H1 (cell line): ENCODE results near the gene SHROOM3. TPM values are rescaled to one million over a fixed set of nuclear protein-coding genes. Genes with fewer than 3 reads are reported as not detected.

ENCODE experiments used
- CTCF ChIA-PET: fragments of 300-600 bp; sonication (Branson Sonifier 250); formaldehyde crosslinking; loops from one replicate; lab custom pipeline; 2021; ENCODE audit not compliant: partially characterized antibody; lab: Charles Lee
- POLR2A ChIA-PET: fragments of 300-600 bp; sonication (Branson Sonifier 250); formaldehyde crosslinking; loops from one replicate; lab custom pipeline; 2021; ENCODE audit warnings: inconsistent platforms; ENCODE audit not compliant: partially characterized antibody; lab: Charles Lee
- DNase-seq, 2 experiments: peaks; one replicate each; pipeline versions ENCODE4 v3.0.0 to v3.0.0-alpha.2; 2010 to 2022; ENCODE audit warnings: low spot score in 2 of 2, low read depth in 1 of 2, mixed read lengths in 1 of 2
- FAIRE-seq: peaks from 2 replicates; lab custom pipeline; 2011; peaks lifted over from hg19 to GRCh38; lab: Jason Lieb, UNC
- H2AFZ ChIP-seq: 2 replicates; pipeline ENCODE4 v1.8.1; 2012; ENCODE audit warnings: low read length, inconsistent platforms
- H2AK5ac ChIP-seq: 2 replicates; pipeline ENCODE4 v1.6.1; 2013; ENCODE audit warnings: low read depth, low read length
- H2BK120ac ChIP-seq: replicated peaks from 2 replicates; pipeline ENCODE3; 2013; ENCODE audit warnings: low read depth, low read length, inconsistent platforms
- H2BK12ac ChIP-seq: 2 replicates; pipeline ENCODE4 v1.6.1; 2013; ENCODE audit warnings: low read depth, low read length
- H2BK15ac ChIP-seq: 2 replicates; pipeline ENCODE4 v1.6.1; 2013; ENCODE audit warnings: low read length
- H2BK20ac ChIP-seq: 2 replicates; pipeline ENCODE4 v1.6.1; 2013; ENCODE audit warnings: low read length
- H2BK5ac ChIP-seq: 2 replicates; pipeline ENCODE4 v1.6.1; 2013; ENCODE audit warnings: low read depth, low read length
- H3K14ac ChIP-seq: 2 replicates; pipeline ENCODE4 v1.6.1; 2013; ENCODE audit warnings: inconsistent platforms; ENCODE audit not compliant: insufficient read length
- H3K18ac ChIP-seq: 2 replicates; pipeline ENCODE4 v1.6.1; 2013; ENCODE audit warnings: low read length; ENCODE audit errors: extremely low read depth
- H3K23ac ChIP-seq: 2 replicates; pipeline ENCODE4 v1.6.1; 2013; ENCODE audit warnings: inconsistent platforms; ENCODE audit not compliant: insufficient read length
- H3K23me2 ChIP-seq: 2 replicates; pipeline ENCODE4 v1.6.1; 2013; ENCODE audit warnings: low read depth, low read length
- H3K27ac ChIP-seq: 2 replicates; pipeline ENCODE4 v1.6.1; 2011; ENCODE audit warnings: low read depth, low read length, inconsistent platforms
- H3K27me3 ChIP-seq, 4 experiments: replicated peaks in 1 of 4; 1 replicate in 1 of 4; 2 replicates in 3 of 4; pipeline versions ENCODE4 v1.6.1 to v1.8.1; 2011 to 2013; ENCODE audit warnings: low read length in 3 of 4, mild to moderate bottlenecking in 3 of 4, inconsistent platforms in 2 of 4, mixed read lengths in 2 of 4, moderate library complexity in 1 of 4; ENCODE audit not compliant: control insufficient read depth in 3 of 4, insufficient read depth in 3 of 4; ENCODE audit errors: extremely low read depth in 1 of 4
- H3K36me3 ChIP-seq, 4 experiments: 2 replicates each; pipeline versions ENCODE4 v1.6.1 to v1.8.1; 2011 to 2013; ENCODE audit warnings: mild to moderate bottlenecking in 4 of 4, low read length in 3 of 4, moderate library complexity in 2 of 4, control low read depth in 1 of 4, inconsistent platforms in 1 of 4; ENCODE audit not compliant: insufficient read depth in 4 of 4, control insufficient read depth in 2 of 4
- H3K4ac ChIP-seq: replicated peaks from 2 replicates; pipeline ENCODE3; 2013; ENCODE audit warnings: low read length, low read depth, mixed read lengths, inconsistent platforms; ENCODE audit not compliant: insufficient read length
- H3K4me1 ChIP-seq, 4 experiments: replicated peaks in 1 of 4; 1 replicate in 1 of 4; 2 replicates in 3 of 4; pipeline versions ENCODE4 v1.6.1 to v1.8.1; 2011 to 2013; ENCODE audit warnings: low read length in 3 of 4, inconsistent platforms in 2 of 4, mixed read lengths in 1 of 4; ENCODE audit not compliant: insufficient read depth in 4 of 4, control insufficient read depth in 3 of 4
- H3K4me2 ChIP-seq, 2 experiments: 2 replicates each; pipeline versions ENCODE4 v1.6.1 to v1.8.1; 2011 to 2013; ENCODE audit warnings: low read depth in 2 of 2, low read length in 2 of 2, control low read depth in 1 of 2, inconsistent platforms in 1 of 2, mild to moderate bottlenecking in 1 of 2; ENCODE audit not compliant: insufficient read depth in 1 of 2
- H3K4me3 ChIP-seq, 4 experiments: fragments of 200-600, 300-600 bp in 1 of 4; sonication (generic), shearing (Covaris generic), sonication (Bioruptor Twin) in 1 of 4; 2 replicates each; pipeline versions ENCODE4 v1.5.1 to v1.8.1; 2011 to 2016; ENCODE audit warnings: low read length in 4 of 4, low read depth in 3 of 4, control low read depth in 2 of 4, inconsistent platforms in 2 of 4, mild to moderate bottlenecking in 2 of 4, mixed read lengths in 1 of 4, moderate library complexity in 1 of 4; ENCODE audit not compliant: insufficient read depth in 2 of 4; ENCODE audit errors: extremely low read depth in 1 of 4
- H3K56ac ChIP-seq: replicated peaks from 2 replicates; pipeline ENCODE3; 2013; ENCODE audit warnings: low read depth, mild to moderate bottlenecking, mixed read lengths, low read length, inconsistent platforms; ENCODE audit not compliant: insufficient read length
- H3K79me1 ChIP-seq: 2 replicates; pipeline ENCODE4 v1.6.1; 2013; ENCODE audit warnings: low read depth, low read length, control low read depth
- H3K79me2 ChIP-seq, 2 experiments: 2 replicates each; pipeline versions ENCODE4 v1.6.1 to v1.8.1; 2012 to 2013; ENCODE audit warnings: low read length in 2 of 2, mild to moderate bottlenecking in 2 of 2, inconsistent platforms in 1 of 2; ENCODE audit not compliant: insufficient read depth in 2 of 2, control insufficient read depth in 1 of 2
- H3K9ac ChIP-seq, 4 experiments: replicated peaks in 1 of 4; 1 replicate in 1 of 4; 2 replicates in 3 of 4; pipeline versions ENCODE4 v1.6.1 to v1.8.1; 2011 to 2013; ENCODE audit warnings: low read depth in 3 of 4, low read length in 3 of 4, control low read depth in 2 of 4, mild to moderate bottlenecking in 2 of 4, moderate library complexity in 2 of 4, inconsistent platforms in 1 of 4; ENCODE audit errors: extremely low read depth in 1 of 4
- H3K9me3 ChIP-seq, 2 experiments: 2 replicates each; pipeline versions ENCODE4 v1.6.1 to v1.8.1; 2012 to 2013; ENCODE audit warnings: mild to moderate bottlenecking in 2 of 2, moderate library complexity in 2 of 2, control low read depth in 1 of 2, inconsistent platforms in 1 of 2, low read depth in 1 of 2, low read length in 1 of 2, mixed read lengths in 1 of 2; ENCODE audit not compliant: insufficient read depth in 2 of 2
- H4K20me1 ChIP-seq, 2 experiments: replicated peaks in 1 of 2; 2 replicates each; pipeline versions ENCODE3 to v1.8.1; 2011 to 2013; ENCODE audit warnings: inconsistent platforms in 2 of 2, low read length in 2 of 2, mild to moderate bottlenecking in 1 of 2; ENCODE audit not compliant: insufficient read depth in 2 of 2, control insufficient read depth in 1 of 2
- H4K5ac ChIP-seq: 2 replicates; pipeline ENCODE4 v1.6.1; 2013; ENCODE audit warnings: low read length, low read depth, mixed read lengths, inconsistent platforms; ENCODE audit not compliant: insufficient read length
- H4K8ac ChIP-seq: 2 replicates; pipeline ENCODE4 v1.8.0; 2013; ENCODE audit warnings: mild to moderate bottlenecking, moderate library complexity, low read length, inconsistent platforms; ENCODE audit not compliant: insufficient read depth; ENCODE audit errors: extremely low read depth
- H4K91ac ChIP-seq: replicated peaks from 2 replicates; pipeline ENCODE3; 2013; ENCODE audit warnings: low read length, mixed read lengths, inconsistent platforms; ENCODE audit not compliant: insufficient read length
- BRCA1 ChIP-seq: IDR thresholded peaks from 2 replicates; pipeline ENCODE4 v1.6.1; 2012; ENCODE audit warnings: low read depth, low read length, improper control_type of control experiment
- CREB1 ChIP-seq: IDR thresholded peaks from 2 replicates; pipeline ENCODE4 v1.6.1; 2012; ENCODE audit warnings: inconsistent platforms
- WGBS, 2 experiments: shearing (Covaris generic) in 1 of 2; methylation state at CpG; one replicate each; pipeline versions ENCODE4 v1.1.6 to v1.1.7; 2013 to 2015; ENCODE audit warnings: low lambda C conversion rate in 2 of 2, mixed read lengths in 2 of 2, inconsistent platforms in 1 of 2, low coverage in 1 of 2, missing lambda C conversion rate in 1 of 2; ENCODE audit not compliant: insufficient replicate concordance in 2 of 2, insufficient coverage in 1 of 2, insufficient read length in 1 of 2; ENCODE audit errors: extremely low coverage in 1 of 2, missing lambda C conversion rate in 1 of 2; 5-methylcytosine and 5-hydroxymethylcytosine counted together
- polyA plus RNA-seq, 7 experiments: library from polyadenylated mRNA; depleted of rRNA in 3 of 7; stranded (reverse) in 5 of 7; unstranded in 2 of 7; fragments of >200 nt in 5 of 7; fragments of 200-250 nt in 2 of 7; gene quantifications; 1 replicate in 5 of 7; 2 replicates in 1 of 7; 4 replicates in 1 of 7; pipeline versions ENCODE4 v1.2.1 to v1.2.3, GENCODE V29; 2011 to 2013; ENCODE audit warnings: missing spikeins in 2 of 7, mixed read lengths in 2 of 7
- total RNA-seq: library from RNA; stranded (reverse); fragmentation: NEBNext Ultra II Directional; extraction: Animal tissue kit (Norgen Biotek cat#: 25700); gene quantifications from 2 replicates; pipeline ENCODE4 v1.2.1, GENCODE V29; 2021

The SHROOM3 gene
- total and polyA plus RNA-seq, 2 of the 8 experiments (the other 6 are each of a cell fraction or from before 2014, with no cell fraction given) = 15.8 to 34.0 TPM

DNA sequence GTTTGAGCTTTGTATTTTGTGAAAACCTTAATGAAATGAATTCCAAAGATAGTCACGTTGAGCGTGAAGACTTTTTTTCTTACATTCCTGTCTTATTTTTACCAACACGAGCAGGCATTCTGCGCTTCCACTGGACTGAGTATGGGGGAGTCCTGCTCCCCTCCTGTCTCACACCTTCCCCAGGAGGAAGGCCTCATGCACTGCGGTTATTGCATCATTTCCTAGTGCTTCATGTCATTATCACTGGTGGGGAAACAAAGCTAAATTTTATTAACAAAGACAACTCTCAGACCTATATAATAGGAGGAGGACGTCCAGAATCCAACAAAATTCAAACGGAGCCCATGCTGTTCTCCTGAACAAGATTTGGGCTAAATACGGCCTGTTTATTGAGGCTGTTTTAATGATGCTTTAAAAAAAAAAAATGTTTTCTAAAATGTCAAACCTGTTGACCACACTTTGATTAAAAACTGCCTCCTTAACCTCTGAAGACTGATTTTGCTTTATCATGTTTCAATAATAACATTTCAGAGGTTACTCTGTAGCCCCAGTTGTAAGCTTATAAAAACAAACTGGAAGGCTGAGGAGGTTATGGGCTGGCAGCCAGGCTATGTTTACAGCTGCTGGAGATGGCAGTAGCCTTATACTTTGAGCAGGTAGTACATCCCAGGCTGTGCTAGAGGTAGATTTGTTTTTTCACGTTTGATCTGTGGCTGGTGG is 344.9 kb downstream of the SHROOM3 start:
- Histone ChIP-seq H3K18ac (no peak overlapping the region; the same call in 1 of the 2 replicates), H3K23me2 (no peaks in the 10 kb centered on the region), H3K79me1 (no peaks in the 10 kb centered on the region), H4K20me1 (no peaks in the 10 kb centered on the region), H2BK5ac (peak overlapping the region; percentile 6; the same call in 1 of the 2 replicates), H2BK120ac (no peak overlapping the region), H3K23ac (no peak overlapping the region), H2BK20ac (0 out of 2 replicates have a peak overlapping the region, but pooled peaks have one; percentile 62), H2AFZ (no peak overlapping the region), H2AK5ac (no peak overlapping the region), H3K4me1 (peaks cover 2 to 13% (median 6%) of the 10 kb centered on the region in 4 experiments), H4K91ac (peak overlapping the region; percentile 64), H3K4me3 (no peak overlapping the region), H3K14ac (no peak overlapping the region), H4K8ac (no peak overlapping the region), H2BK15ac (no peak overlapping the region), H3K4me2 (no peak overlapping the region), H3K56ac (no peak overlapping the region), H3K9me3 (no peaks in the 10 kb centered on the region), H3K27me3 (no peaks in the 10 kb centered on the region), H3K36me3 (peaks cover 9 to 26% (median 16%) of the 10 kb centered on the region in 4 experiments), H3K27ac (no peak overlapping the region), H3K9ac (no peak overlapping the region), H3K4ac (no peak overlapping the region), H3K79me2 (no peaks in the 10 kb centered on the region), H4K5ac (no peak overlapping the region), H2BK12ac (peak overlapping the region; percentile 86)
- CTCF ChIA-PET = interaction anchor here (1.3 kb wide), 2 partner anchors 22 to 345 kb away, joined by 4 to 5 read pairs; partner anchors contain the start of gene SHROOM3
- POLR2A ChIA-PET = interaction anchor here (0.7 to 1.6 kb wide), 3 partner anchors 8 to 424 kb away, joined by 3 to 5 read pairs (median 3); no protein-coding TSS in a partner anchor
- FAIRE-seq = no peak
- TF ChIP-seq CREB1 (no peak), BRCA1 (no peak)
- WGBS, 2 experiments = 88% methylated on average over 9 of the region's 9 CpGs; no CpG with 5 or more reads in 1 of the 2 experiments
- DNase-seq = no peak
